Mesothelial cell of epicardium (in vitro differentiated cells): ENCODE data around the gene DISC1. TPM values are rescaled to one million over a fixed set of nuclear protein-coding genes. Genes with fewer than 3 reads are reported as not detected.

Source experiments
- DNase-seq, 2 experiments: peaks; one replicate each; pipeline ENCODE4 v3.0.0; 2021; ENCODE audit warnings: low spot score in 2 of 2; ENCODE audit not compliant: unreplicated experiment in 2 of 2
- H3K27ac Mint-ChIP-seq: 2 replicates; pipeline ENCODE4 v1.8.0; 2021; ENCODE audit warnings: mixed read lengths
- H3K27me3 Mint-ChIP-seq: 2 replicates; pipeline ENCODE4 v1.8.0; 2021; ENCODE audit warnings: low read depth, mixed read lengths
- H3K36me3 Mint-ChIP-seq: 2 replicates; pipeline ENCODE4 v1.8.0; 2021; ENCODE audit warnings: mixed read lengths
- H3K4me1 Mint-ChIP-seq: 2 replicates; pipeline ENCODE4 v1.8.0; 2021; ENCODE audit warnings: mixed read lengths
- H3K4me3 Mint-ChIP-seq: 2 replicates; pipeline ENCODE4 v1.8.0; 2021; ENCODE audit warnings: mild to moderate bottlenecking, moderate library complexity, mixed read lengths
- H3K9me3 Mint-ChIP-seq: 2 replicates; pipeline ENCODE4 v1.8.0; 2021; ENCODE audit warnings: mixed read lengths
- total RNA-seq: library from RNA; stranded (reverse); gene quantifications from 3 replicates; pipeline ENCODE4 v1.2.1, GENCODE V29; 2021
- TF ChIP-seq, protein P1 (sequence below): fragments of 200-600 bp; sonication (generic); IDR thresholded peaks from one replicate; pipeline ENCODE4 v1.5.0; 2021; ENCODE audit warnings: antibody characterized with exemption; ENCODE audit not compliant: unreplicated experiment

Gene DISC1
- total RNA-seq, 1 donor from 2014 or later, result 9.1 TPM

DNA sequence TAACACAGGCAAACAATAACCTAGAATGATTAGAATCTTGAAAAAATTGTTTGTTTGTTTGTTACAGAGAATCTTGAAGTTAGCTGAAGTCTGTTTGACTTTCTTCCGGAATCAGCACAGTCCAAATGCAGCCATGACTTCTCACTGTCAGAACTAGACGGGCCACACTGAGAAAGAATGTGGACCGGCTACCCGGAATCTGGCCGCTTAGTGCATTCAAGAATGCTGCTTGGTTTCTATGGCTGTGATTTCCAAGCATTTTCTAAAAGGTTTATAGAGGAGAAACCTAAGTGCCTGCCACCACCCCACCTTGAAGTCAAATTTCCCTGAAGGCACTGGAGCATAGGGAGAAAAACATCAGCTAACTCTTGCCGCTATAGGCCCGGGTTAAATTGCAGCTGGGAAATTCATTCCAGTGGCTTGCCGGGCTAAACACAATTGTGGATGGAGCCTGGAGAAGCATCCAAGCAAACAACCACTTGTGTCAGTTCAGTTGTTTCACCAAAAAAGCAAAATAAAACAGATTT, 231.1 kb downstream of the DISC1 start:
- Mint-ChIP-seq H3K36me3 (no peaks in the 10 kb centered on the region), H3K9me3 (no peaks in the 10 kb centered on the region), H3K27ac (no peak overlapping the region), H3K4me3 (no peak overlapping the region), H3K27me3 (no peaks in the 10 kb centered on the region), H3K4me1 (peaks cover 19% of the 10 kb centered on the region)
- no peak for DNase-seq
- TF ChIP-seq, protein P1, sequence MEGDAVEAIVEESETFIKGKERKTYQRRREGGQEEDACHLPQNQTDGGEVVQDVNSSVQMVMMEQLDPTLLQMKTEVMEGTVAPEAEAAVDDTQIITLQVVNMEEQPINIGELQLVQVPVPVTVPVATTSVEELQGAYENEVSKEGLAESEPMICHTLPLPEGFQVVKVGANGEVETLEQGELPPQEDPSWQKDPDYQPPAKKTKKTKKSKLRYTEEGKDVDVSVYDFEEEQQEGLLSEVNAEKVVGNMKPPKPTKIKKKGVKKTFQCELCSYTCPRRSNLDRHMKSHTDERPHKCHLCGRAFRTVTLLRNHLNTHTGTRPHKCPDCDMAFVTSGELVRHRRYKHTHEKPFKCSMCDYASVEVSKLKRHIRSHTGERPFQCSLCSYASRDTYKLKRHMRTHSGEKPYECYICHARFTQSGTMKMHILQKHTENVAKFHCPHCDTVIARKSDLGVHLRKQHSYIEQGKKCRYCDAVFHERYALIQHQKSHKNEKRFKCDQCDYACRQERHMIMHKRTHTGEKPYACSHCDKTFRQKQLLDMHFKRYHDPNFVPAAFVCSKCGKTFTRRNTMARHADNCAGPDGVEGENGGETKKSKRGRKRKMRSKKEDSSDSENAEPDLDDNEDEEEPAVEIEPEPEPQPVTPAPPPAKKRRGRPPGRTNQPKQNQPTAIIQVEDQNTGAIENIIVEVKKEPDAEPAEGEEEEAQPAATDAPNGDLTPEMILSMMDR, result no peak

DNA sequence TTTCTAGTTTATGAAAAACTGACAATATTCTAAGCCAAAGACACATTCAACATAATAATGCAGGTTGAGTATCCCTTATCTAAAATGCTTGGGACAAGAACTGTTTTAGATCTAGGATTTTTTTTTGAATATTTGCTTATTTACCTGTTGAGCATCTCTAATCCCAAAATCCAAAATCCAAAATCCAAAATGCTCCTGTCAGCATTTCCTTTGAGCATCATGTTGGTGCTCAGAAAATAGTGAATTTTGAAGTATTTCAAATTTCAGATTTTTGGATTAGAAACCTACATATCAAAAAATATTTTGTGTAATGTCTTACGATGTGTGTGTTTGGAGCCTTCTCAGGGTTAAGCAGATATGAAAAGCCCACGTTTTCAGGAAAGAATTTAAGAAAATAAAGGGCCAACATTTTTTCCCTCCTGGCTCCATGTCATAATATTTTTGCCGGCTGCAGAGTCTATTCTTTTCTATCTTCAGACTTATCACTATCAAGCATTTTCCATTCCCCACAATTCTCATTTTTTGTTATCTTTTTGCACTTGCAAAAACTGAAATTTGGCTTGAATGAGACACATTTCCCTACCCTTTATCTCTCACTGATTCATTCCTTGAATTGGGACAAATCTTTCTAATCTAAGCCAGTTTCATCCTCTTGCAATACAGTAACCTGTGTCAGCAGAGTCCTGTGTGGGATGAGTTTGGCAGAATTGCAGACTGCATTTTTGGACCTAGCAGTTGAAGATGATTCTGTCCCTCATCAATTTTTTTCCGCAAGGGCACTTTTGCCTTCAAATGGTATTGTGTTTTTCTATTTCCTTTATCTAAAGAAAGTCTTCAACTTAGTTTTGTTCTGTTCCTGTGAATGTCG, 233.9 kb downstream of the DISC1 start:
- H3K4me1 Mint-ChIP-seq, result peaks cover 20% of the 10 kb centered on the region
- H3K27me3 Mint-ChIP-seq, result no peaks in the 10 kb centered on the region
- H3K9me3 Mint-ChIP-seq, result no peaks in the 10 kb centered on the region
- H3K27ac Mint-ChIP-seq, result no peak overlapping the region
- no peak for DNase-seq
- TF ChIP-seq, protein P1, result no peak
- no peaks in the 10 kb centered on the region for H3K36me3 Mint-ChIP-seq
- no peak overlapping the region for H3K4me3 Mint-ChIP-seq

DNA sequence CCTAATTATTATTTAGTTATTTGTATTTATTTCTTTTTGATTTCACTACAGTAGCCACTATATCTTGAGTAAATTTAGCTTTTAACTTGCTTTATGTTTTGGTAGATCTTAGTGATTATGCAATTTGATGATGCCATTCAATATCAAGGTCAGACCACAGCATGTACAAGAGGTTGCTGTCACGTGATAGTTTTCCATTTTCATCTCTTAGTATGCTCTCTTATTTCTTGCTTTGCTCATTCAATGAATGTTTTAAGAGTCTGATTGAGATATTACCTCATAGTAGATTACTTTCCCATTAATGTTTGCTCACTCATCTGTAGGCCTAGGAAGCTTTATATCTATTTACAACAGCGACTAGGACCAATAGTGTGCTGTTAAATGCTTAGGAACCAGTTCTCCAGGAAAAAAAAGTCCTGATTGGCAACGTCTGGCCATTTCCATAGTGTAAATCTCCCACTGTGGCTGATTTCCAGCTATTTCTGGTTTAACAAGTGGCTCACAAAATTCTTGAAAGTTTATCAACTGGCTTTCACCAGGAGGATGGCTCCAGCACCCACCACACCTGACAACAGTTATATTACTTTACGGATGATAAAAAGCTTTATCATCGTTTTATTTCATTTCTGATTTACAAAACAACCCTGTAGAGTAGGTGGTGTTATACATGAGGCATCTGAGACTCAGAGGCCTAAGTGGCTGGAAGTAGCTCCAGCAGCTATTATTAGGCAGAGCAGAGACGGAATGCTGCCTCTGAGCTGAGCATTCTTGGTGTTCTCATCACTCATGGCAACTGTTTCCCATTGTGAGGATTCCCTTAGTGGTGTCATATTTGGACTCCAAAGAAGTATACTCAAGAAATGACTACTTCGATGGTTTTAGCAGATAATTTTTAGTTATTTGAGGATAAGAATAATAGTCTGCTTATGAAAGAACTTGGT, 235.2 kb downstream of the DISC1 start:
- TF ChIP-seq, protein P1, result no peak
- Mint-ChIP-seq H3K9me3 (no peaks in the 10 kb centered on the region), H3K4me3 (no peak overlapping the region), H3K36me3 (no peaks in the 10 kb centered on the region), H3K27ac (no peak overlapping the region), H3K4me1 (peaks cover 25% of the 10 kb centered on the region), H3K27me3 (no peaks in the 10 kb centered on the region)
- no peak for DNase-seq

DNA sequence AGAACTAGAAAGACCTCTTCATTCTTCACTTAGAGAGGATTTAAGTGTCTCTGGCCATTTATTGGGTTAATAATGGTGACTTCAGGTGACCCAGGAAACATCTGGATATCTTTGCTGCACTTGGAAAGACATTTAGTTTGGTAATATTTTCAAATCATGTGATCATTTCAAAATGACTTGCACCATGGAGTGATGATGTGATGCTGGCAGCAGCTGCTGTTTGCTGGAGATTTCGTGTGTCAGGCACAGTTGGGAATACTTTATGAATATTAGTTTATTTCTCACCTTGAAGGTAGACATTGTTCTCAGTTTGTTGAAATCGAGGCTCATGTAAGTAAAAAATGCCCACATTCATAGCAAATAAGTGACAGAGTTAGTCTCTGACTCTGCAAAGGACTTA, 236.0 kb downstream of the DISC1 start:
- H3K9me3 Mint-ChIP-seq, result no peaks in the 10 kb centered on the region
- no peaks in the 10 kb centered on the region for H3K27me3 Mint-ChIP-seq
- H3K36me3 Mint-ChIP-seq, result no peaks in the 10 kb centered on the region
- no peak for DNase-seq
- no peak overlapping the region for H3K27ac Mint-ChIP-seq
- no peak overlapping the region for H3K4me3 Mint-ChIP-seq
- TF ChIP-seq, protein P1, result no peak
- H3K4me1 Mint-ChIP-seq, result peaks cover 27% of the 10 kb centered on the region

DNA sequence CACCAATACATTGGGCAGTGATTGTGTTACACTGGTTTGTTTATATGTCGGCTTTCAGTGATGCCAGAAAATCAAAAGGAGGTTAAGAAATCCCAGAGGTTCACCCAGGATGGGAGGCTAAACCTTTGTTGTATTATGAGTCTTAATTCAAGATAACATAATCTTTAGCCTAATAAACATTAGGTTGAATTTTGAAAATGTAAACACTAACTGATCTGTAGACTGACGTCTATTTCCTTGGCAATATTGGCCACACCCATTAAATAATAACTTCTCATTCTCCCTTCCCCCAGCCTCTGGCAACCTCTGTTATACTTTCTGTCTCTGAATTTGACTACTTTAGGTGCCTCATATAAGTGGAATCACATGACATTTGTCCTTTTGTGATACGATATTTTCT, 238.7 kb downstream of the DISC1 start:
- no peak overlapping the region for H3K27ac Mint-ChIP-seq
- H3K27me3 Mint-ChIP-seq, result no peaks in the 10 kb centered on the region
- H3K4me3 Mint-ChIP-seq, result no peak overlapping the region

More for the DNA sequence above, 238.7 kb downstream of the DISC1 start:
- TF ChIP-seq, protein P1, result no peak
- Mint-ChIP-seq H3K4me1 (peaks cover 31% of the 10 kb centered on the region), H3K36me3 (no peaks in the 10 kb centered on the region), H3K9me3 (no peaks in the 10 kb centered on the region)
- DNase-seq, result no peak
